Neural progenitor cell (in vitro differentiated cells): ENCODE data around the gene IRF9.

Source experiments
- CTCF ChIP-seq: fragments of 200-600 bp; sonication (generic); IDR thresholded peaks from 2 replicates; pipeline ENCODE4 v1.5.1; 2017; ENCODE audit warnings: antibody characterized with exemption, mild to moderate bottlenecking
- EZH2 ChIP-seq: fragments of 200-600 bp; sonication (generic); IDR thresholded peaks from 2 replicates; pipeline ENCODE4 v1.6.1; 2017; ENCODE audit warnings: antibody characterized with exemption, mild to moderate bottlenecking, moderate library complexity

GRCh38 chr14:24122898-24123297 is 38.2 kb upstream of the IRF9 start:
- TF ChIP-seq CTCF (no peak), EZH2 (no peak)
